TTC549 (cell line): Measurements from ENCODE around the gene ANKS6.
"Not testable (repeated sequence)": the region's sequence is repeated elsewhere in the genome, so short reads cannot be mapped to it uniquely, and the experiment has no call there.

ENCODE experiments used
- FAIRE-seq: peaks from 2 replicates; lab custom pipeline; 2012; peaks lifted over from hg19 to GRCh38; lab: Jason Lieb, UNC

The ANKS6 gene

DNA sequence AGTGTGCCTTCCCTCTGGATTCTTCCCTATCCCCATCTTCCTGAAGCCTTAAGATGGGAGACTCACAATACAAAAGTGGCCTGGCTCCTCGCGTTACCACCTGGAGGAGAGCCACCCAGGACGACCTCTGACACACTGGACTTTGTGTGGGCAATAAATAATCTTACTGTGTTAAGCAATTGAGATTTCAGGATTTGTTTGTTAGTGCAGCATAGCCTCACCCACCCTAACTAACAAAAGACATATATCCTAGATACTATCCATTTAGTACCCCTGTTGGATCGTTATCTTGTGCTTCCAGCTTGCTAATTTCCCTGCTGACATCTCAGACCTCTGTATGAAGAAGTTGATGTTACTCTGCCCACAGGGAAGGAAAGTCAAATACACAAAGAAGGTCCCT is 95.6 kb downstream of the ANKS6 start:
- FAIRE-seq = no peak

DNA sequence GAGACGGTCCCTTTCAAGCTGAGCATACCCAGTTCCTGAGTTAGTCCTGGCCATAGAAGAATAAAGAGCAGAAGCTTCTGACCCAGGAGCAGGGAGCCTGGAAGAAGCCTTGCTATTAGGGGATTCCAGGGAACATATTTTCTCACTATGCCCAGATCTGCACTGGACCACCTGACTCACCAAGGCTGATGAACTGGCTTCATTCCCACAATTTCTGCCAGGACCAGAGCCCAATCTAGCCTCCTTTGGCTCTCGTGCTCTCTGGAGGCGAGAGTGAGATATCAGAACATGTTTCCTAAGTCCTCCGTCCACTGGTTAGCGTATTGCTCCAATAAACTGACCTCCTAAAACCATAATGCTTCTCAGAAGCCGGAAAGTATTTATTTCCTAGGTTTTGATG is 97.5 kb downstream of the ANKS6 start:
- FAIRE-seq = no peak

- FAIRE-seq = no peak
These were observed 101.4 kb downstream of the ANKS6 start for GRCh38 chr9:98694943-98695342.

DNA sequence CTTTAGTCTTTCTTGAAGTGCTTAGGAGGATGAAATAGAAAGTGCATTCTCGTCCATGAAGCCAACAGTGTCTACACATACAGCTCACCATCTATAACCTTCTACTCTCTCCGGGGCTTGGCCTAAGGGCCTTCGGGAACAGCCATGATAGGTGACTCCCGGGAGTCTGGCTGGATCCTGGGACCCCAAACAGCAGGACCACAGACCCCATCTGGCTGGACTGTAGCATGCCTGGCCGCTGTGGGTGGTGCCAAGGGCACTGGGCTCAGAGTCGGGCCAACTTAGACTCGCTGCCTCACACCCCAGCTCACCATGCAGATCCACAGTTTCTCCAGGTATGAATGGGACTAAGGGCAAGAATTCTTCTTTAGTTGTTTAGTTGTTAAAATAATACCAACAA is 104.0 kb downstream of the ANKS6 start:
- FAIRE-seq = no peak

GRCh38 chr9:98691890-98692289 is 104.5 kb downstream of the ANKS6 start:
- FAIRE-seq = no peak

- FAIRE-seq = no peak
These were observed 105.7 kb downstream of the ANKS6 start for GRCh38 chr9:98690686-98691085.

DNA sequence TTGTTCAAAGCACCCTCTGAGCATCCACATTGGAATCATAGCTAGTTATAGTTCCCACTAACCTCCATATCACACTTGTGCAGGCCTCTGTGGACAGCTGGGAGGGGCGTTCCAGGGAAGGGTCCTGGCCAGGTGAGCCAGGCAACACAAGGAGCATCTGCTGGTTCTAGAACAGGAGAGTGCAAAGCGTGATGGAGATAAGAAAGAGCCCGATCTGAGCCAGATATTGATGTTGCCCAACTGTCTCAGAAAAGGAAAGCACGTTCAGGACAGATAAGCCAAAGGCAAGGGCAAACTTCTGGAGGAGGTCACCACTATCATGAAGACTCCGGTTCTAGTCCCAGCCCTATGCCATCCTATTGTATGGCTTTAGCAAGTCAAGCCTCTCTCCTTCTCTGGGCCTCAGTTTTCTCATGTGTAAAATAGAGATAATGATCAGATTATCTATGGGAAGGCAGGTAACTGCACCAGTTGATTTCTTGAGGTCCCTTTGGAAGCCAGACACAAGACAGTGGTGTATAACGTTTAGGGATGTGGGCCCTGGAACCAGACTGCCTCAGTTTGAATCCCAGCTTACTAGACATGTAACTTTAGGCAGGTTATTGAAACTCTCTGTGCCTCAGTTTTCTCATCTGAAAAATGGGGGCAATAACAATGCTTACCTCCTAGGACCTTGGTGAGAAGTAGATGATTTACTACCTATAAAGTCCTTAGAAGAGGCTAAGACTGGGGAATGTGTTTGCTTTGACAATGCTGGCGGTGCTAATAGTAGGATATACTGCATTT is 107.5 kb downstream of the ANKS6 start:
- FAIRE-seq = no peak

- no peak for FAIRE-seq
These were observed 108.4 kb downstream of the ANKS6 start for GRCh38 chr9:98687911-98688310.

DNA sequence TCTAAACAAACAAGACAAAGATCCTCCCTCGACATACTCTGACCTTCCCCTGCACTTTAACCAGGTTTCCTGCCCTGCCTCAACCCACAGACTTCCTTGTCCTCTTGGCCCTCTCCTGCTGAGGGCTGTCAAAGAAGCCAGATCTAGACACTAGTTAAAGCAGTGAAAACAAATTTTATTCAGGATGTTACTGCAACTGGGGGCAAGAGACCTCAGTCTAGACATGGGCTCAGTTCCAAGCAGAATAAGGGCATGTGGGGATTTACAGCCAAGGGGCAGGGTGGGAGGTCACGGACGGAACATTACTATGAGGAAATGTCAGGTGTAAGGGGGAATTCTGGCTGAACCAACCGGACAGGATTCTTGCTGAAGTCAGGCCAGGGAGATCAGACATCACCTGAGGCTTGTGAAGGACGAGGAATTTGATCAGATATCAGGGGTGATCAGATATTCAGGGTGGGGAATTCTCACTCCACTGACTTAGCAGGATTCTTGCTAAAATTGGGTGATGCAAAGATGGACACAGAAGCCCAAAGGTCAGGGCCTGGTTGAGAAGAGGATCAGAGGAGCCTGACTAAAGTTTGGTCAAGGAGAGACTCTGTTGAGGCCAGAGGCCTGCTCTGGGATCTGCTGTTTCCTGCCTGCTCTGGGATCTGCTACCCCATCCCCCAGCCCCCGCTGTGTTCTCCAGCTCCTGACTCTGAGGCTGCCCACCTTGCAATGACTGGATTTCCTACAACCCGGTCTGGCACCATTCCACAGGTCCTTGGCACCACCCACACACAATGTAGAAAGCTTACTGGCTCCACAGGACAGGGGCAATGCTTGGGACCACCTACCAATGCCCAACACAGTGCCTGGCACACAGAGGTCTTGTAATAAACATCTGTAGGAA is 109.1 kb downstream of the ANKS6 start:
- no peak for FAIRE-seq

- not testable (repeated sequence) for FAIRE-seq
These were observed 111.5 kb downstream of the ANKS6 start for GRCh38 chr9:98684816-98685215.
